SKM-1 treated with dmso at 0.1 percent for 144 hours (cell line): ENCODE data around the gene CAPN15.

Experiments used
- DNase-seq: peaks from one replicate; lab custom pipeline; 2025; ENCODE audit not compliant: unreplicated experiment; lab: John Stamatoyannopoulos, UW

The CAPN15 gene

DNA sequence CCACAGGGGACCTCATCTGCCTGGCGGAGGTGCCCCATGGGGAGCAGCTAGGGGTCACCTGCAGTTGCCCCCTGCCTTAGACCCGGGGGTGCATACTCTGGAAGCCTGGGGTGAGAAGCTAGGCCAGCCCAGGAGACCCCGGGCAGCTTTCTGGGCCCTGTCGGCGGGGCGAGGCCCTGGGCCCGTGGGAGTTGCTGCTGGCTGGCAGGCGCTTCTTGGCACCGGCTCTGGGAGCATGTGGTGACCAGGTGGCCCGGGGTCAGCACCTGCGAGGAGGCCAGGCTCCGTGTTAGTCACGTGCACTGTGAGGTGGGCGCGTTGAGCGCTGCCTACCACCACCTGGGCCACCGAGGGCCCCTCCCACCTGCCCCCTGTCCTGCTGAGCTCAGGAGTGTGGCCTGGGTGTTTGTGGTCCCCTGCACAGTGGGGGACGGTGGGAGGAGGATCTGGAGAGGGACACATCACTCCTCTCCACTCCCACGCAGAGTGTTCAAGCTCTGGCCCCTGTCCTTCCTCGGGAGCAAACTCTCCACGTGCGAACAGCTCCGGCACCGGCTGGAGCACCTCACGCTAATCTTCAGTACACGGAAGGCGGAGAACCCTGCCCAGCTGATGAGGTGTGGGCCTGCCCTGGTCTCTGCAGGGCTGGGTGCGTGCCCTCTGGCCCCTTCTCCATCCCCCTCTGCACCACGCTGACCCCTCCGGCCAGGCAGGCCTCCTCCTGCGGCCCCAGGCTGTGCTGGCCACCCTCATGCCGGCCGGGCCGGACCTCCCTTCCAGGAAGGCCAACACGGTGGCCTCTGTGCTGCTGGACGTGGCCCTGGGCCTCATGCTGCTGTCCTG is 48.1 kb downstream of the CAPN15 start:
- DNase-seq, result no peak

DNA sequence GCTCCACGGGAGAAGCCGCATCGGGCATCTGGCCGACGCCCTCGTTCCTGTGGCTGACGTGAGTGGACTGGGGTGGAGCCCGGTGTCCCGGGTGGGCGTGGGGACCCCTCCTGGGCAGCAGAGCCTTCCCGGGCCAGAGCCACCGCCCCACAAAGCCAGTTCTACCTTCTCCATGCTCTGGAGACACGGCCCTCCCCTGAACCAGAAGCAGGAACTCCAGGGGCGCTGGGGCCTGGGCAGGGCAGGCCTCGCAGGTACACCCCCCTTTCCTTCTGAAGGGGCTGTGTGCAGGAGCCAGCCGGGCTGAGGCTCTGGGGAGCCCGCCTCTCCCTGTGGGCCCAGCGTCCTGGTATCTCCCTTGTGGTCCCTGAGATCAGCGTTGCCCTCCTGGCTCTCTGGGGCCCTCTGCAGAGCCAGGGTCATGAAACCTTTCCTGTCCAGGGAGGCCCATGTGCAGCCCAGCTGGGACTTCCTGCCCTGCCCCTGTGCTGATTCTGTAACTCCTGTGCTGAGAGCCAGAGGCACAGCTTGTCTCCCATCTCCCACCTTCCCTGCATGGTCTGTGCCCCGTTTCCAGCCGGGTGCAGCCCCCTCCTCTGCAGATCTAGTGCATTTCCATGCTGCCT is 48.8 kb downstream of the CAPN15 start:
- no peak for DNase-seq

DNA sequence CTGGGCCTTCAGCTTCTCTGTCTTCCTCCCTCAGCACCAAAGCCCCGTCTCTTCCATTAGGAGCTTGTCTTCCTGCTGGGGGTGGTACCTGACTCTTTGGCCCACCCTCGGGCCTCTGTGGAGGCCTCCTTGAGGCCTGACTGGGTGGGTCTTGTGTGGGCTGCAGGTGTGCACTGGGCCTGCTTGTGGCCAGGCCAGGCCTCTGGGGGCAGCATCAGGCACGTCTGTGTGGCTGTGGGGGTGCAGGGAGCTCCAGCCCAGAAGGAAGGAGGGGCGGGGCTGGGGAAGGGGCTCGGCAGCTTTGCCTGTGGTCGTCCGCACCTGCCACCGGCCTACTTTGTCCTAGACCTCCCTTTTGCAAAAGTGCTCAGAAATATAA is 49.3 kb downstream of the CAPN15 start:
- no peak for DNase-seq

DNA sequence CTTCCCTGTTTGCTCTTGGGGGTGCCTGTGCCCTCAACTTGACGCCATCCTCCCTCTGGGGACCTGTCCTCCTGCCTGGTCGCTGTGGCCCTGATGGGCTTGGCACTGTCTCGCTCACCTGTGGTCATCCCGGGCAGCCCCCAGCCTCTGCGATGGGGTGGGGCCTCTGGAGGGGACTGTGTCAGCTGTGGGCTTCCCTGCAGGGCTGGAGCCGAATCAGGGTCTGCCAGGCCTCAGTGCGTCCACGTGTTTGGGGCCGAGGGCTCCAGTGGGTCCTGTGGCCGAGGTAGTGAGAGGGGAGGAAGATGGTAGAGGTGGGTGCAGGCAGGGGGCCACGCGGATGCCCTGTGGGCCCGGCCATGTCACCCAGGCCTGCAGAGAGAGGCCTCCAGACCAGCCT is 50.3 kb downstream of the CAPN15 start:
- no peak for DNase-seq

DNA sequence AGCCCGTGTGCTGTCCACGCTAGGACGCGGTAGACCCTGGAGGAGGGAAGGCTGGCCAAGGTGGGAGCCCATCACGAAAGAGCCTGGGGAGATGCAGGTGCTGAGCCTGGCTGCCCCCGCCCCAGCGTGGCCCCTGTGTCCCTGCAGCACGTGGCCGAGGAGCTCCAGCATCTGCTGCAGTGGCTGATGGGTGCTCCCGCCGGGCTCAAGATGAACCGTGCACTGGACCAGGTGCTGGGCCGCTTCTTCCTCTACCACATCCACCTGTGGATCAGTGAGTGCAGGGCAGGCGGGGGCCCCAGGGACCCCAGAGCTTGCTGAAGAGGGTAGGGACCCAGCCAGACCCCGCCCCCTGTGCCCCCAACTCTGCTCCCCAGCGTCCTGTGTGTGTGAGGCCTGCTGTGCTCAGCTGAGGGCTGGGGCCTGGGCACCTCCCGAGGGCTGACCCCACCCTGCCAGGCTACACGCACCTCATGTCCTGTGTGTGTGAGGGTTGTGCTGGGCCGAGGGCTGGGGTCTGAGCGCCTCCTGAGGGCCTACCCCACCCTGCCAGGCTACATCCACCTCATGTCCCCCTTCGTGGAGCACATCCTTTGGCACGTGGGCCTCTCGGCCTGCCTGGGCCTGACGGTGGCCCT is 50.8 kb downstream of the CAPN15 start:
- no peak for DNase-seq

DNA sequence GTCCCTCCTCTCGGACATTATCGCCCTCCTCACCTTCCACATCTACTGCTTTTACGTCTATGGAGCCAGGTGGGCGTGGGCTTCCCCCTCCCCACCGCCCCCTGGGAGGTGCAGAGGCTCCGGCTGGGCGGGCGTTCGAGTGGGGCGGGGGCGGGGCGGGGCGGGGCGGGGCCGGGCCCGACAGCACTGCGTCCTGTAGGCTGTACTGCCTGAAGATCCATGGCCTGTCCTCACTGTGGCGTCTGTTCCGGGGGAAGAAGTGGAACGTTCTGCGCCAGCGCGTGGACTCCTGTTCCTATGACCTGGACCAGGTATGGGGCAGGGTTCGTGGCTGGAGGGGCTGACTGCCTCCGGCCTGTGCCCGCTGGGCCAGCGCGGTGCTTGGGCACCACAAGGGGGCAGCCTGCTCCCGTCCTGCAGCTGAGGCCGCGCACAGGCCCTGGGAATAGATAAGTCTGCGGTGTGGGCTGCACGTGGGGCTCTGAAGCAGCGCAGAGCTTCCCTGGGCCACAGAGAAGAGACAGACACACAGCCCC is 51.4 kb downstream of the CAPN15 start:
- peak; percentile 17 for DNase-seq

DNA sequence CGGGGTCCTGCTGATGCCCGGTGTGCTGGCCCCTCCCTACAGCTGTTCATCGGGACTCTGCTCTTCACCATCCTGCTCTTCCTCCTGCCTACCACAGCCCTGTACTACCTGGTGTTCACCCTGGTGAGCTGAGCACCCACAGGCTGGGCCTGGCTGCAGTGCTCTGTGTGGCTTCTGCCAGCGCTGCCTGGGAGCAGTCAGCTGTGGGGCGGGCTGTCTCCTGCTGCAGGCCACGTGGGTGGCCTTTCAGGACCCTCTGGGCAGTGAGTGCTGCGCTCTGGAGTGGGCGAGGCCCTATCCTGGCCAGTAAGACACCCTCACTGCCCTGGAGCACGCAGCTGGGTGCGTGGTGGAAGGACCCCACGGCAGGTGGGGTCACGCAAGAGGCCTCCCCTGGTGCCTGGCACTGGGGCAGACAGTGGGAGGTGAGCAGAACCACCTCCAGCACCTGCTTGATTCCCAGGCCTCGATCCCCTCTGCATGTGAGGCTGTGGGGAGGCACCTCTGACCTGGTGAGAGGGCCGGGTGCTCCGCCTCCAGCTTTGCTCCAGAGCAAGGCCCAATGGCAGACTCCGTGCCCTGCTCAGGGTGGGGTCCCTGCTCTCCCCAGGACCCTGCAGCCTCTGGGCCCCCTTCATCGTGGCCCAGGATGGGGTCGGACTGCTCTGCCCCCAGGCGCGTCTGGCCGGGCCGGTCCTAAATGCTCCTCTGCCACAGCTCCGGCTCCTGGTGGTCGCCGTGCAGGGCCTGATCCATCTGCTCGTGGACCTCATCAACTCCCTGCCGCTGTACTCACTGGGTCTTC is 52.8 kb downstream of the CAPN15 start:
- DNase-seq, result no peak

DNA sequence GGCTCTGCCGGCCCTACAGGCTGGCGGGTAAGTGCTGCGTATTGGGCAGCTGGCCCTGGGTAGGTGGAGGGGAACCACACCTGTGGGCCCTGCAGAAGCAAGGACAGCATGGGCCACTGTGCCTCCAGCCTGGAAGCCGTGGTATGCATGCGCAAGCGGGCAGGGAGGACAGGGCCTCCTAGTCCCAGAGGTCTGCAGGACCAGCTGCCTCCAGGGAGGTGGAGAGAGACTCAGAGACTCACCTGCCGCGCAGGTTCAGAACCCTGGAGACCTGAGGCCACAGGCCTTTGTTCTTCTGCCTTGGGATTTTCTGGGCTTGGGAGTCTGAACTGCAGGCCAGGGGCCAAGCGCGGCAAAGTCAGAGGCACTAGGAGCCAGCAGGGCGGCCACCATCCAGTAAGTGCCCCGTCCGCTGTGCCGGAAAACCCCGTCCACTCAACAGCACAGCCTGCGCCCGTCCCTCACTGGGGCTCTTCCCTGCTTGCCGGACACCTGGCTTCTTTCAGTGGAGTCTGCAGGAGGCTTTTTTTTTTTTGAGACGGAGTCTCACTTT is 53.5 kb downstream of the CAPN15 start:
- DNase-seq, result no peak

DNA sequence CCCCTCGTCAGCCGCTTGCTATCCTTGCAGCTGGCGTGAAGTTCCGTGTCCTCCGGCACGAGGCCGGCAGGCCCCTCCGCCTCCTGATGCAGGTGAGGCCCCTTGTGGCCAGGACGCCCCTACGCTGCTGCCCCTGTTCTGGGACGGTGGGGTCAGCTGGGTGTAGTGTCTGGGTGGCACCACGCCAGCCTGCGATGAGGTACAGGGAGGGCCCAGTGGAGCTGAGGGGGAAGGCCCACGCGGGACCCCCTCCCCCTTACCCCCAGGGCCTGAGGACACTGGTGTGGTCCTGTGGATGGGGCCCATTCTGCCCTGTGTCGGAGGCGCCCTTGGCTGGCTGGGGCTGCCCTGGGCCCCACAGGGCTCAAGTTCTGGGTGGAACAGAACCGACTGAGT is 54.7 kb downstream of the CAPN15 start:
- DNase-seq, result no peak

DNA sequence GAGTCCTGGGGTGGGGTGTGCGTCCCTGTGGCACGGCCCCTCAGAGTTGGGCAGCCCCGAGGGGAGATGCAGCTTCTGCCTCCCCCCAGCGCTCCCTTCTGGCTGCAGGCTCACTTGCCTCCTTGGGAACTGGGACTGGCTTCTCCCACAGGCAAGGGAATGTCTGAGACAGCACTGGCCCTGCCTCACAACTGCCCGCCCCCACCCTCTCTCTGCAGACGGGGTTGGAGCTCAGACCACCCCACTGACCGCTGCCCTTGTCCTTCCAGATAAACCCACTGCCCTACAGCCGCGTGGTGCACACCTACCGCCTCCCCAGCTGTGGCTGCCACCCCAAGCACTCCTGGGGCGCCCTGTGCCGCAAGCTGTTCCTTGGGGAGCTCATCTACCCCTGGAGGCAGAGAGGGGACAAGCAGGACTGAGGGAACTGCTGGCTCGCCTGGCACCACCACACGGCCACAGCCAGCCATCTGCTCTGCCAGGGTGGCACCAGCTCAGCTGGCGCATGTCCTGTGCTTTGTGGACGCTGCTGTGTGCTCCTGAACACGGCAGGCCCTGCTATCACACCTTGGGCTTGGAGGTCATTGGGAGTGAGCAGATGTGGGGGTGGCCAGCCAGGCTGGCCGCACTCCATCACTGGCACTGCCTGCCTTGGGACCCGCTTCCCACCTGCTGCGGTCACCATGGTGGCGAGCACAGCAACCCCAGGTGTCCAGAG is 55.3 kb downstream of the CAPN15 start:
- DNase-seq, result no peak

DNA sequence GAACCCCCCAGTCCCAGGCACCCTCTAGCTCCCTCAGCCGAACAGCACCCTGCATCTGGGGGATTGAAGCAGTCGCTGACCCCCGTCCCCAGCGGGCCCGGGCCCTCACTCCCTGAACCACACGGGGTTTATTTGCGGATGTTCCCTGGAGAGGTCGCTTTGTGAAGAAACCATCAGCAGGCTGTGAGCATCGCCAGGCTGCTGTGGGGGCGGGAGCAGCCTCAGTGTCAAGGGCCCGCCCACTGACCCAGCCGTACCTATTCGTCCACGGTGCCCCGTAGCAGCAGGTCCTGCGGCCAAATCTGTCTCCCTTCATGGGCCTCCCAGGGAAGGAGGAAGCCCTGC is 55.9 kb downstream of the CAPN15 start:
- no peak for DNase-seq

DNA sequence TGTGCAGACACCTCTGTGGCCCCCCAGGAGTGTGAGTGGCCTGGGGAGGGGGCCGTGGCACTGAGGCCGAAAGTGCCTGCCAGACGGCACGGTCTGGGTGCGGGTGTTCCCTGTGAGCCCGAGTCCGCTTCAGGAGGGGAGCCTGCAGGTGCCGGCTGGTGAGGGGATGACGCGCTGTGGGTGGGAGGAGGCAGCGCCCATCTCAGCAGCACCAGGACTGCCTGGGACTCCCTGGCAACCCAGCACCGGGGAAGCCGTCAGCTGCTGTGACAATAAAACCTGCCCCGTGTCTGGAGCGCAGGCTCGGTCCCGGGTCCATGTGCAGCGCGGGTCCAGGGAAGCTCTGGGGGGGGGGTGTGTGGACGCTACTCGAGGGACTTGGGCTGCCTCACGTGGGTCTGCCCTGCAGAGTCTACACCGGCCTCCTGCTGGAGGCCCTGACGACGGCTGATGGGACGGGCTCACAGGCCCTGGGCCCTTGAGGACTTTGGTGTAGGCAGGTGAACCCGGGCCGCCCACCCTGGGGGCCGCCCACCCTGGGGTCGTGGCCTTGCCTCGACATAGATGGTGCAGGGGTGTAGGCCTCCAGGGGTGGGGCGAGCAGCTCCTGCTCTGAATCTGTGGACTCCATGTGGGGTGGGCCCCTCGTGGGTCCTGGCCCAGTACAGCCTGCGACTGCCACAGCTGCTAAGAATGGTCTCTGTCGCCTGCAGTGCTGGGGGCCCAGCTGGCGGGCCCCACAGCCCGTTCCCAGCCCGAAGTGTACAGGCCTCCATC is 56.5 kb downstream of the CAPN15 start:
- DNase-seq, result no peak

DNA sequence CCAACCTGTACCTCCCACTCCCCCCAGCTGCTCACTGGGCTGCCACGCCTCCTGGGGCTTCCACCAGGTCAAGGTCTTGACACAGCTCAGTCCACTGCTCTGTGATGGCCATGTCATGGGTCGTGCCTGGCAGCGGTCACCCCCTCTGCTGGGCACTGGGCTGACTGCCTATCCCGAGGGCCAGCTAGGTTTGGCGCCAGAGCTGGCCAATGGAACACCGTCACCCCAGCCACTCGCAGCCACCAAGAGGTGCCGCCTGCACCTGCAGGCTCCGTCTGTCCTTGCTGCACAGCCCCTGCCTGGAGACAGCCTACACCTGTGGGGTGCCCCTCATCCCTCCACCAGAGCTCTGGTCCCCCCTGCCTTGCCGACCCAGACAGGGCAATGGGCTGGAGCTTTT is 57.8 kb downstream of the CAPN15 start:
- no peak for DNase-seq

DNA sequence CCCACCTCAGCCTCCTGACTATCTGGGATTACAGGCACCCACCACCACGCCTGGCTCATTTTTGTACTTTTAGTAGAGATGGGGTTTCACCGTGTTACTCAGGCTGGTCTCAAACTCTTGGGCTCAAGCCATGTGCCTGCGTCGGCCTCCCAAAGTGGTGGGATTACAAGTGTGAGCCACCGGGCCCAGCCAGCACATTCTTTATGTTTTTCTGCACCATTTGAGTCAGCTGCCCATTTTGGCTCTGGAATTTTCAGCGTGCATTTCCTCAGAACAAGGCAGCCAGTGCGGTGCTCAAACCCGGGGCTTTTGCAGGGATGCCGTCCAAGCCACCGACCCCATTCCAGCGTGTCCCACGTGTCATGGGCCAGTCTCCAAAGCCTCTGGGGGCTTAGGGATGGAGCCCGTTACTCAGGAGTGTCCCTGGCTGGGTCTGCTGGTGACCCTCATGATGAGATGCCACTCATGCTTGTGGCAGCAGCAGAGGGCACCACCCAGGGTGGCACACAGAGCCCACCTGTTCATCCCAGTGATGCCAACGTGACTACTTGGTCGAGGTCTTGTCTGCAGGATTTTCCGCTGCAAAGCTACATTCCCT is 58.6 kb downstream of the CAPN15 start:
- no peak for DNase-seq

DNA sequence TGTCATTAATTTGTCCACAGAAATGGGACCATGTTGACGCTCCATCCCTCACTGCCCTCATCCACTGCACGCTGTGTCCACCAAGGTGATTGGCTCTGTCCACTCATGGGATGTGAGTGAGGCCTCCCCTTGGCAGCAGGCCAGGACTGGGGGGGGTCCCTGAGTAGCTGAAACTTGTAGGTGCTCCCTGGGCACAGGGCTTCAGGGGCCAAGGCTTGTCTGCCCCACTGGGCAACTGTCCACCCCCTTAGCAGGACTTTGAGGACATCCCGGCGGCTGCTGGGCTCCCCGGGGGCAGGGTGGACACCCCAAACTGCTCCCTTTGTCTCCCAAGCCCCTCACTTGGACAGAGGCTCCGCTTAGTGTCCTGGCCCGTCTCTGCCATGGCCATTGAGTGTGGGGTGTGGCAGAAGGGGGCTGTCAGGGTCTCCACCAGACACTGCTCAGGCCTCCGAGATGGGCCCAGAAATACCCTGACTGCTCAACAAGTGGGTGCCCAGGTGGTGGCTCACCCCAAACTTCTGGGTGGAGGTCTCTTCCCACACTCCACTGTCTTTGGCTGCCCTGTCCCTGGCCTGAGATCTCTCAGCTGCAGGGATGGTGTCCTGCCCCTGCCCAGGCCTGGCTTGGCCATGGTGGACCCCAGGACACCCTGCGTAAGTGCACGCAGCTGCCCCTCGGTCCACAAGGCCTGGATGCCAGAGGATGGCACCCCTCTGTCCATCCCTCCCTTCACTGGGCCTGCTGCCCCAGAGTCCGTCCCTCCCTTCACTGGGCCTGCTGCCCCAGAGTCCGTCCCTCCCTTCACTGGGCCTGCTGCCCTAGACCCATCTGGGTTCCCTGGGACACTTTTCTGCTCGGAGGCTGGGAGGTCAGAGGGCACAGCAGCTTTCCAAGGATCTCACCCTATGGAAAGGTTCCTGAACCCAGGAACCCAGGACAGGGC is 59.4 kb downstream of the CAPN15 start:
- no peak for DNase-seq

DNA sequence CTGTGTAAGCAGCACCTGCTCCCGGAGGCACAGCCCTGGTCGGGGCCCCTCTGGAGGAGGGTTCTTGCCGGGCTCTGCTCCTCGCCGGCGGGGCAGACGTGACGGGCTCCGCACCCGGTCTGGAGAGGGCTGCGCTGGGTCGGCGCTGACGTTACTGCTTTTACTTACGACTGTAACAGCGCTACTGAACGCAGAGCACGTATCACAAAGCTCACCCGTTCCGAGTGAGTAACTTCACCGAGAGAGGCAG is 61.1 kb downstream of the CAPN15 start:
- DNase-seq, result no peak

DNA sequence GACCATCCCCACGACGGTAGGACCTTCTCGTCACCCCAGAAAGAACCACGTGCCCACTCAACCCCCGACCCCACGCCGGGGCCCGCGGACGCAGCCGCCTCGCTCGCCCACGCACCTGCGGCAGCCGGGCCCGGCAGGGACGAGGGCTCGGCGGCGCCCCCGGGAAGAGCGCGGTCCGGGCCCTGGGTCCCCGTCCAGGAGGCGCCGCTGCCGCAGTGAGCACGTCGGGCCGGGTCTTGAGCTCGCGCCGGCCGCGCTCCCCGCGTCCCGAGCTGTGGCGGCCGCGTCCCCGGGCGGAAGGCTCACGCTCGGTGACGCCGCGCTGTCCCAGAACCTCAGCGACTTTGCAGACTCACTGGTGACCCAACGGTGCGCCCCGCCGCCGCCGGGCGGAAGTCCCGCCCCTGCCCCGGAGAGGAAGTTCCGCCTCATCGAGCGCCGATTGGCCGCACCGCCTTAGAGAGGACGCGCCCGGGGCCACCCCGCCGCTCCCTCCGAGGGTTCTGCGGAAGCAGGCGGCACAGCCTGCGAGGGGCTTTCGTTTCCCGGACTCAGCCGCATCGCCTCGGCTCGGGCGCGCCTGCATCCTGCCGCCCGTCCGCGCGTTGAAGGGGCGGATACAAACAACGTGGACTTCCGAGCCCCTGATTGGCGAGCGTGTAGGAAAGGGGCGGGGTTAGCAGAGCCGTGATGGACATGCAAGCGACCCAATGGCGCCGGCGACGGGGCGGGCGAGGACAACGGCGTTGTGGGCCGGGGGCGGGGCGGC is 61.6 kb downstream of the CAPN15 start:
- DNase-seq, result peak; percentile 86
